Measurements from ENCODE around the gene CCDC188. TPM values are rescaled to one million over a fixed set of nuclear protein-coding genes. Genes with fewer than 3 reads are reported as not detected.

Gene CCDC188
- total and polyA plus RNA-seq, 10 of the 15 experiments (the other 5 are each of a cell fraction or from before 2014, with no cell fraction given): not detected

DNA sequence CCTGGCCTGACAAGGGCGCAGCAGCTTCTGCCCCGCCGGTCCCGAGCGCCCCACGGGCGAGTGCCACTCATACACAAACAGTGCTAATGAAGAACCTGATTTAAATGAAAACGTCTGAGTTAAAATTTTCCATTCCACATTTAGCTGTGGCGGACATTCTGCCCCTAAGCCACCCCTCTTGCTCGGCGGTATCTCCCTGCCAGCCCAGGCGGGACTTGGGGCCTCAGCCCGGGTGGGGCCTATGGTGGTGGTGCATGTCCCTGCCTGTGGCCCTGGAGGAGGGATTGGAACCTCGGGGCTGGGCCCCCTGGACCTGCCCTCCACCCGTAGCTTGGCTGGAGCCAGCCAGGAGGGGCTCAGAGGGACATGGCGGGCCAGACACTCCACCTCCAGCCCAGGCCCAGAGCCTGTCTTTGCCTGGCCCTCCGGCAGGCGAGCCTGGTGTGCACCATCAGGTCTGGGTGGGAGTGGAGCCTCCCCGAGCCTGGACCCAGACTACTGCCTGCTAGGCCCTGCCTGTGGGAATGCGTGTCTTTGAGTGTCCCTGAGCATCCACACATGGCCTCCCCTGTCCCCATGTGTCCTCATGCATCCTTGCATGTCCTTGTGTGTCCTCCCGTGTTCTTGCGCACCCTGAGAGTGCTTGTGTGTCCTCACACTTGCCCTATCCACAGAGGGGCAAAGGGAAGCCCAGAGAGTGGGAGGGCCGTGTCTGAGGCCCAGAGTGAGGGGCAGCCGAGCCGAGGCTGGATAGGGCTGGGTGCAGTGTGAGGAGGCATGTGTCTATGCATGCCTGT lies 14.9 kb downstream of the CCDC188 start (continued):
- TF ChIP-seq PAX5 (IDR thresholded peaks at IDR 0.05; ENCODE audit: borderline replicate concordance, low read depth, low read length) (no peak), ZNF24 (IDR thresholded peaks at IDR 0.05) (no peak)

DNA sequence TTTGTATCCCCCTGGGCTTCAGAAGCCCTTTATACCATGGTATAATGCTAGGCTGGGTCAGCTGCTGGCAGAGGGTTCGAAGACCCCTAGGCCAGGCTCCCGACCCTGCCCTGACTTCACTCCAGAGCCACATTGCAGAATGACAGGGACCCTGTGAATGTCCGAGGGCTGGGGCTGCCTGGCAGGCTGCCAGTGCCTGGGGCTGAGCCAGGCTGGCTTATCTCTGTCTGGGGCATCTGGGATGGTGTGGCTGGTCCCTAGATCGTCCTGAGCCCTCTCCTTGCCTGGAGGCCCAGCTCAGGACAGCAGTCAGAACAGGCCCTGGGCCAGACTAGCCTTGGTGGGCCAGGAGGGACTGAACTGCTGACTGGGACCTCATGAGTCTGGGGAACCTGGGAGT lies 15.6 kb downstream of the CCDC188 start:
- CTCF ChIA-PET: interaction anchor here (0.6 kb wide), 1 partner anchor 15 kb away, joined by 3 read pairs; no protein-coding TSS in a partner anchor
- no peak overlapping the region for H3K9ac ChIP-seq (ENCODE audit: control insufficient read depth, insufficient read depth, low read length)
- H2AFZ ChIP-seq (ENCODE audit: control insufficient read depth, low read depth, low read length): no peak overlapping the region
- H4K20me1 ChIP-seq (ENCODE audit: control insufficient read depth, insufficient read depth): no peaks in the 10 kb centered on the region
- WGBS (ENCODE audit: insufficient coverage, insufficient replicate concordance, low lambda C conversion rate, missing lambda C conversion rate): 51% methylated on average over 4 of the region's 4 CpGs
- ATAC-seq: no peak
- POLR2A ChIA-PET: no interaction called here
- SMC1A ChIA-PET (ENCODE audit: uncharacterized antibody, unreplicated experiment): no interaction called here
- H3K27ac ChIP-seq (ENCODE audit: control insufficient read depth, insufficient read depth): no peak overlapping the region
- no peaks in the 10 kb centered on the region for H3K27me3 ChIP-seq (replicated peaks in 1 of 2; ENCODE audit: control insufficient read depth in 2 of 2, insufficient read depth in 2 of 2, low read length in 1 of 2)
- FAIRE-seq: no peak
- TF ChIP-seq, protein P1, sequence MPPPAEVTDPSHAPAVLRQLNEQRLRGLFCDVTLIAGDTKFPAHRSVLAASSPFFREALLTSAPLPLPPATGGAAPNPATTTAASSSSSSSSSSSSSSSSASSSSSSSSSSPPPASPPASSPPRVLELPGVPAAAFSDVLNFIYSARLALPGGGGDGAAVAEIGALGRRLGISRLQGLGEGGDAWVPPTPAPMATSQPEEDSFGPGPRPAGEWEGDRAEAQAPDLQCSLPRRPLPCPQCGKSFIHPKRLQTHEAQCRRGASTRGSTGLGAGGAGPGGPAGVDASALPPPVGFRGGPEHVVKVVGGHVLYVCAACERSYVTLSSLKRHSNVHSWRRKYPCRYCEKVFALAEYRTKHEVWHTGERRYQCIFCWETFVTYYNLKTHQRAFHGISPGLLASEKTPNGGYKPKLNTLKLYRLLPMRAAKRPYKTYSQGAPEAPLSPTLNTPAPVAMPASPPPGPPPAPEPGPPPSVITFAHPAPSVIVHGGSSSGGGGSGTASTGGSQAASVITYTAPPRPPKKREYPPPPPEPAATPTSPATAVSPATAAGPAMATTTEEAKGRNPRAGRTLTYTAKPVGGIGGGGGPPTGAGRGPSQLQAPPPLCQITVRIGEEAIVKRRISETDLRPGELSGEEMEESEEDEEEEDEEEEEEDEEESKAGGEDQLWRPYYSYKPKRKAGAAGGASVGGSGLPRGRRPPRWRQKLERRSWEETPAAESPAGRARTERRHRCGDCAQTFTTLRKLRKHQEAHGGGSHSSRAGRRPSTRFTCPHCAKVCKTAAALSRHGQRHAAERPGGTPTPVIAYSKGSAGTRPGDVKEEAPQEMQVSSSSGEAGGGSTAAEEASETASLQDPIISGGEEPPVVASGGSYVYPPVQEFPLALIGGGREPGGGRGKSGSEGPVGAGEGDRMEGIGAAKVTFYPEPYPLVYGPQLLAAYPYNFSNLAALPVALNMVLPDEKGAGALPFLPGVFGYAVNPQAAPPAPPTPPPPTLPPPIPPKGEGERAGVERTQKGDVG (CRISPR knock-in tag; IDR thresholded peaks at IDR 0.05): no peak
- TF ChIP-seq BACH1 (IDR thresholded peaks at IDR 0.05; ENCODE audit: borderline replicate concordance): no peak
- TF ChIP-seq, protein P2, sequence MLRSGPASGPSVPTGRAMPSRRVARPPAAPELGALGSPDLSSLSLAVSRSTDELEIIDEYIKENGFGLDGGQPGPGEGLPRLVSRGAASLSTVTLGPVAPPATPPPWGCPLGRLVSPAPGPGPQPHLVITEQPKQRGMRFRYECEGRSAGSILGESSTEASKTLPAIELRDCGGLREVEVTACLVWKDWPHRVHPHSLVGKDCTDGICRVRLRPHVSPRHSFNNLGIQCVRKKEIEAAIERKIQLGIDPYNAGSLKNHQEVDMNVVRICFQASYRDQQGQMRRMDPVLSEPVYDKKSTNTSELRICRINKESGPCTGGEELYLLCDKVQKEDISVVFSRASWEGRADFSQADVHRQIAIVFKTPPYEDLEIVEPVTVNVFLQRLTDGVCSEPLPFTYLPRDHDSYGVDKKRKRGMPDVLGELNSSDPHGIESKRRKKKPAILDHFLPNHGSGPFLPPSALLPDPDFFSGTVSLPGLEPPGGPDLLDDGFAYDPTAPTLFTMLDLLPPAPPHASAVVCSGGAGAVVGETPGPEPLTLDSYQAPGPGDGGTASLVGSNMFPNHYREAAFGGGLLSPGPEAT (IDR thresholded peaks at IDR 0.05; ENCODE audit: low read depth): no peak
- TF ChIP-seq, protein P3, sequence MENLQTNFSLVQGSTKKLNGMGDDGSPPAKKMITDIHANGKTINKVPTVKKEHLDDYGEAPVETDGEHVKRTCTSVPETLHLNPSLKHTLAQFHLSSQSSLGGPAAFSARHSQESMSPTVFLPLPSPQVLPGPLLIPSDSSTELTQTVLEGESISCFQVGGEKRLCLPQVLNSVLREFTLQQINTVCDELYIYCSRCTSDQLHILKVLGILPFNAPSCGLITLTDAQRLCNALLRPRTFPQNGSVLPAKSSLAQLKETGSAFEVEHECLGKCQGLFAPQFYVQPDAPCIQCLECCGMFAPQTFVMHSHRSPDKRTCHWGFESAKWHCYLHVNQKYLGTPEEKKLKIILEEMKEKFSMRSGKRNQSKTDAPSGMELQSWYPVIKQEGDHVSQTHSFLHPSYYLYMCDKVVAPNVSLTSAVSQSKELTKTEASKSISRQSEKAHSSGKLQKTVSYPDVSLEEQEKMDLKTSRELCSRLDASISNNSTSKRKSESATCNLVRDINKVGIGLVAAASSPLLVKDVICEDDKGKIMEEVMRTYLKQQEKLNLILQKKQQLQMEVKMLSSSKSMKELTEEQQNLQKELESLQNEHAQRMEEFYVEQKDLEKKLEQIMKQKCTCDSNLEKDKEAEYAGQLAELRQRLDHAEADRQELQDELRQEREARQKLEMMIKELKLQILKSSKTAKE (IDR thresholded peaks at IDR 0.05; ENCODE audit: low read depth, poor library complexity, severe bottlenecking): no peak
- TF ChIP-seq TCF12 (IDR thresholded peaks at IDR 0.05; ENCODE audit: low read depth, low read length): no peak
- no peak for TF ChIP-seq RAD21 (IDR thresholded peaks at IDR 0.05; ENCODE audit: insufficient read depth, low read depth, low read length)
- no peak for TF ChIP-seq ZNF274 (IDR thresholded peaks at IDR 0.05; ENCODE audit: insufficient read depth, insufficient read length)
- no peak for TF ChIP-seq ZNF622 (IDR thresholded peaks at IDR 0.05)
- no peak overlapping the region for H3K4me3 ChIP-seq
- in situ Hi-C loops (cut with MboI): no loop called here
- no peaks in the 10 kb centered on the region for H3K9me3 ChIP-seq (replicated peaks; ENCODE audit: control insufficient read depth, insufficient read depth, low read length)
- BruUV-seq (replicated peaks): no TSS peak
- RAD21 ChIA-PET (ENCODE audit: unreplicated experiment): no interaction called here
- intact Hi-C loops (cut with micrococcal nuclease; ENCODE audit: unreplicated experiment): no loop called here
- peaks cover 7% of the 10 kb centered on the region for H3K79me2 ChIP-seq (ENCODE audit: control insufficient read depth, insufficient read depth, low read length)
- no peak overlapping the region for H3K4me2 ChIP-seq (ENCODE audit: control insufficient read depth, insufficient read depth)
- peaks cover 12% of the 10 kb centered on the region for H3K4me1 ChIP-seq (ENCODE audit: control insufficient read depth, insufficient read depth, low read length)
- H3K36me3 ChIP-seq (ENCODE audit: control insufficient read depth in 2 of 2, insufficient read depth in 2 of 2, low read length in 1 of 2): no peaks in the 10 kb centered on the region; a peak in 1 of 4 replicates
- no peak for DNase-seq (ENCODE audit: low read depth, low spot score)

Measured in GM12878 (cell line).